HG02938 (cell line): ENCODE measurements around the gene SPEG.
"Not testable (repeated sequence)": the region's sequence is repeated elsewhere in the genome, so short reads cannot be mapped to it uniquely, and the experiment has no call there.

Experiments used
- ATAC-seq: cut with Tn5 transposase; IDR thresholded peaks from one replicate; pipeline ENCODE4 v1.9.1; 2021; ENCODE audit warnings: mild to moderate bottlenecking, moderate library complexity; ENCODE audit not compliant: unreplicated experiment

Gene SPEG

DNA sequence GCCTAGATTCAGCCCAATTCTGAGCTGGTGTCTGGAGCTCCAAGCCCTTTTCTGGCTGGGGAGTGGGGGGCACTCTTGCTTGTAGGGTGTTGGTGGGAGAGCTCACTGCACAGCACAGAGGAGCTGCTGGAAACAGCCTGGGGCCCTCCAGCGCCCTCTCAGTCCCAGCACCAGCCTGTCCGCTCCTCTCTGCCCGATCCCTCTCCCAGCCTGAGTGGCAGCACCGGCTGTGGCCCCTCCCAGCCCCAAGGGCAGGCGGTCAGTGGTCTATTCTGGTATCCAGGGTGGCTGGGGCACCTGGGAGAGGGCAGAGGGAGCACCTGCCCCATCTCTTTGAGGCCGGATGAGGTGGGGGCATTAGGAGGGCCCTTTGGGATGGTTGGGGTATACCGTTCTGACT lies 29.7 kb upstream of the SPEG start:
- no peak for ATAC-seq

DNA sequence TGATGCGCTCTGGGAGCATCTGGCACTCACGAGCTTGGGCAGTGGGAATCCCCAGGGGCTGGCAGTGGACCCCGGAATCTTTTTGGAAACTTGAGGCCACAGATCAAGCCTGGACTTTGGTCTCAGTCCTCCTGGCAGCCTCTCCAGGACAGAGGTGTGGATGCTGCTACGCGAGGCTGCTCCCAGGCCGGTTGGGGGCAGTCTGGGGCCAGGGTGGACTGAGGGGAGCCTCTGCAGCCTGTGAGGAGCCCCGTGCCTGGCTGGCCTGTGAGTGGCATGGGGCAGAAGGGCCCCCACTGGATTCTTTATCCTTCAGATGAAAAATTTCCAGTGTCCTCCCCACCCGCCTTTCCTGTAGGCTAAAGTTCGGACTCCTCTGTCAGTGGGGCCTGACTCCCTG lies 29.2 kb upstream of the SPEG start:
- ATAC-seq: no peak

DNA sequence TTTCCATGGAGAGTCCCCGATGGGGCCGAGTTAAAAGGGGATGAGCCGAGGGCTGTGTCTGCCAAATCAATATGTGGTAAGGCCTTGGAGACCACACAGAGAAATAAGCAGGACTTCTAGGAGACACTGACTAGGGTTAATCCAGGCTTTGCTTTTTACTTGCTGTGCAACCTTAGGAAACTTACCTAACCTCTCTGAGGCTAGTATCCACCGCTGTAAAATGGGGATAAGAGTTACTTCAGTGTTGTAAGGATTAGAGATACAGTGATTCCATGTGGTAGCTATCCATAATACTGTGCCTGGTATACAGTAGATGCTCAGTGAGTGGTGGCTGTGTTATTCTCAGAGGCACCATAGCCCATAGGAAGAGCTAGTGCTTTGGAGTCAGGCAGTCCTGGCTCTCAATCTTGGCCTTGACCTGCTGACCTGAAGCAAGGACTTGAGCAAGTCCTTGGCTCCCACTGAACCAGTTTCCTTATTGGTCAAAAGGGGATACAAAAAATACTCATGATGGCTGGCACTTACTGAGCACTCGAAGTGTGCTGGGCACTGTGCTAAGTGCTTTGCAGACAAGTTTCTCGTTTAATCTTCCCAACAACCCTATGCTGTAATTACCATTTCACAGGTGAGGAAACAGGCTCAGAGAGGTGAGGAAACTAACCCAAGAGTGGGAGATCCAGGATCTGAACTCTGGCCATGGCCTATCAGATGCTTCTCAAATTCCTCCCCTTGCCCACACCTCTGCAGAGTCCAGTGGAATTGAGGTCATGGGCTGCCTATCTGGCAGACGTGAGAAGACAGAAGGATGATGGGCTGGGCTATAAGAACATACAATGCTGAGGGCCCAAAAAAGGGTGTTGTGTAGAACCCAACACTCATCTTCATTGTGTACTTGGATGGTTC lies 28.4 kb upstream of the SPEG start:
- ATAC-seq: no peak

- no peak for ATAC-seq
Observed at GRCh38 chr2:219406861-219407230, 27.8 kb upstream of the SPEG start.

DNA sequence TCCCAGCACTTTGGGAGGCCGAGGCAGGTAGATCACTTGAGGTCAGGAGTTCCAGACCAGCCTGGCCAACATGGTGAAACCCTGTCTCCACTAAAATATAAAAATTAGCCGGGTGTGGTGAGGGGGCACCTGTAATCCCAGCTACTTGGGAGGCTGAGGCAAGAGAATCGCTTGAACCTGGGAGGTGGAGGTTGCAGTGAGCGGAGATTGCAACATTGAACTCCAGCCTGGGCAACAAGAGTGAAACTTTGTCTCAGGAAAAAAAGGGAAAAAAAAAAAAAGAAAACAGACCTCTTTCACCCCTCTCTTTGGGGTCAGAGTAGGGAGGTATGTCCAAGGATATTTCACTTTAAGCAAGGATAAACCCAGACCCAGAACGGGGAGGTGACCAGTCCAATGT lies 27.3 kb upstream of the SPEG start:
- ATAC-seq: not testable (repeated sequence)

GRCh38 chr2:219408204-219408603 lies 26.4 kb upstream of the SPEG start:
- ATAC-seq: no peak

DNA sequence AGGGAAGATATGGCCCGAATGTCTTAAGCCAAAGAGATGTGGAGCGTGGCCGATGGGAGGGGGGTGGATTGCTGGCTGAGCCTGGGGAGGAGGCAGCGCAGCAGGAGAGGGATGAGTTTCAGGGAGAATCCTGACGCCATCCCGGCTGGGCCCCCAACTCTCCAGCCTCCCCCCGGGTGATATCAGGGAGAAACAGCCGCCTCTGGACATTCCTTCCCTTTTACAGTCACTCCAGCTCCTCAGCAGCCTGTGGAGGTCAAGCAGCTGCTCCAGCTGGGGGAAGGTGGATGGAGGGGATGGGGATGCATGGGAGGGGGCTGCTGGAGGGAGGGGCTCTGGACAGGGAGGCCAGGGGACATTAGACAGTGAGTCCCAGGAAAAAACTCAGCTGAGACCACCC lies 26.0 kb upstream of the SPEG start:
- ATAC-seq: no peak

- ATAC-seq: no peak
Observed at GRCh38 chr2:219409619-219410018, 25.0 kb upstream of the SPEG start.

DNA sequence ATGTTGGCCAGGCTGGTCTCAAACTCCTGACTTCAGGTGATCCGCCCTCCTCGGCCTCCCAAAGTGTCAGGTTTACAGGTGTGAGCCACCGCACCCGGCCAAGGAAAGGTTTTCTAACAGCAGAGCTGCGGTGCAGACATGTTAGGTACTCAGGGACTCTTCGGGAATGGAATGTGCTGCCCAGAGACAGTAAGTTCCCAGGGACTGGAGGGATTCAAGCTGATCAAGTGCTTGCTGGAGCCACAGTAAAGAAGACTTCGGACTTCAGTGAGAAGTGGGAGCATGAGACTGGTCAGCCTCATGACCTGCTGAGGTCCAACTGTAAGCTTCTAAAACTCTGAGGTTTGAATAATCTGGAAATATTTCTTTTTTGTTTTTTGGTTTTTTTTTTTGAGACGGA lies 24.3 kb upstream of the SPEG start:
- no peak for ATAC-seq

- no peak for ATAC-seq
Observed at GRCh38 chr2:219414857-219415256, 19.8 kb upstream of the SPEG start.

GRCh38 chr2:219415580-219416234 lies 18.9 kb upstream of the SPEG start:
- no peak for ATAC-seq

- no peak for ATAC-seq
Observed at GRCh38 chr2:219416235-219416602, 18.4 kb upstream of the SPEG start.

DNA sequence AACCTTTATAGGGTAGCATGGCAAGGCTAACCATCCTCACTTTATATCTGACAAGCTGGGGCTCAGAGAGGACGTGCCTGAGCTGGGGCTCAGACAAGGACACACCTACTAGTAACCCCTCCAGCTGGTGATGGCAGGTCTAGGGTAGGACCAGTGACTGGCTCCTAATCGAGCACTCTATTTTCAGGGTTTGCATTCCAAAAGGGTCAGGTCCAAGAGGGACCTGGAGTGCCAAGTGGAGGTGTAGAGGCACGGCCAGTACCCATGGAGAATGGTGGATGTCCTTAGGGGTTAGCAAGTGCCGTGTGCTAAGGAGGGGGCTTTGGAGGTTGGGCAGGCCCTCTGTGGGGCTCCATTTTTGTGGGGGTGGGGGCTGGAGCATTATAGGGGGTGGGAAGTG lies 17.7 kb upstream of the SPEG start:
- no peak for ATAC-seq

- ATAC-seq: no peak
Observed at GRCh38 chr2:219417374-219417773, 17.3 kb upstream of the SPEG start.

DNA sequence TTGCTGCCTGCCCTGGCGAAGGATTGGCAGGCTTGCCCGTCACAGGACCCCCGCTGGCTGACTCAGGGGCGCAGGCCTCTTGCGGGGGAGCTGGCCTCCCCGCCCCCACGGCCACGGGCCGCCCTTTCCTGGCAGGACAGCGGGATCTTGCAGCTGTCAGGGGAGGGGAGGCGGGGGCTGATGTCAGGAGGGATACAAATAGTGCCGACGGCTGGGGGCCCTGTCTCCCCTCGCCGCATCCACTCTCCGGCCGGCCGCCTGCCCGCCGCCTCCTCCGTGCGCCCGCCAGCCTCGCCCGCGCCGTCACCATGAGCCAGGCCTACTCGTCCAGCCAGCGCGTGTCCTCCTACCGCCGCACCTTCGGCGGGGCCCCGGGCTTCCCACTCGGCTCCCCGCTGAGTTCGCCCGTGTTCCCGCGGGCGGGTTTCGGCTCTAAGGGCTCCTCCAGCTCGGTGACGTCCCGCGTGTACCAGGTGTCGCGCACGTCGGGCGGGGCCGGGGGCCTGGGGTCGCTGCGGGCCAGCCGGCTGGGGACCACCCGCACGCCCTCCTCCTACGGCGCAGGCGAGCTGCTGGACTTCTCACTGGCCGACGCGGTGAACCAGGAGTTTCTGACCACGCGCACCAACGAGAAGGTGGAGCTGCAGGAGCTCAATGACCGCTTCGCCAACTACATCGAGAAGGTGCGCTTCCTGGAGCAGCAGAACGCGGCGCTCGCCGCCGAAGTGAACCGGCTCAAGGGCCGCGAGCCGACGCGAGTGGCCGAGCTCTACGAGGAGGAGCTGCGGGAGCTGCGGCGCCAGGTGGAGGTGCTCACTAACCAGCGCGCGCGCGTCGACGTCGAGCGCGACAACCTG lies 16.3 kb upstream of the SPEG start, which contains the start of gene DES:
Gene DES (plus strand): TSS at position 223 of the 857 bp plus-strand sequence. CDS start 86 bp downstream, at position 309.
- ATAC-seq: no peak

GRCh38 chr2:219419012-219419324 lies 15.7 kb upstream of the SPEG start:
- ATAC-seq: no peak

DNA sequence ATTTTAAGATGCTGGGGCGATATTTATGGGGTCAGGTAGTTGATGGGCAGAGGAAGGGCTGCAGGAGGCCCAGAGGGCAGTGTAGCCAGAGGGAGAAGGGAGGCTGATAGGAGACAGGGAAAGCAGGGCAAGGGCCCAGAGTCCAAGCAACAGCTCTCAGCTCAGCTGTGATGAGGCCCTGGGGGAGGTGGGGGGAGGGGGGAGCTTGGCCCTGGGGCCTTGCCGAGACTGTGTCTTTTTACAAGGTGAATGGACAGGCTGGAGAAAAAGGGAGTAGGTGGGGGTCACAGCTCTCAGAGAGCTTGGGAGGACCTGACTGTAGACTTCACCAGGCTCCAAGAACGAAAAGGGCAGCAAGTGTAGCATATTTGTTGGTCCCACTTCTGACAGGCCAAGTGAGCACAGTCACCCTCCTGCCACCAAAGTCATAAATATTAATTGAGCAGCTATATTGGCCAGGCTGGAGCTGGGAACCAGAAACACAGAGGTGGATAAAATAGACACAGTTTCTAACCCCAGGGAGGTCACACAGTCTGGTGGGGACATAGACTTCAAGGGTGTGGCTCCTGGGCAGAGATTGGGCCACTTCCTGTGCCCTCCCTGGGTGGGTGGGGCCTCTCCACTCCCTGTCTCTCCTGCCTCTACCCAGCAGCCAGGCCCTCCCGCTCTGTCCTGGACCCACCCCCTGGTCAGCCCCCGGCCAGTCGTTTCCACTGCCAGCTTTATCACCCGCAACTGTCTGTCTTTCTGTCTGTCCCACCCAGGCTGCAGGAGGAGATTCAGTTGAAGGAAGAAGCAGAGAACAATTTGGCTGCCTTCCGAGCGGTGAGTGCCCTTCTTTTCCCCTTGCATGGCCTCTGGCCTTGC lies 15.1 kb upstream of the SPEG start:
- no peak for ATAC-seq

GRCh38 chr2:219420687-219421086 lies 14.0 kb upstream of the SPEG start:
- no peak for ATAC-seq

DNA sequence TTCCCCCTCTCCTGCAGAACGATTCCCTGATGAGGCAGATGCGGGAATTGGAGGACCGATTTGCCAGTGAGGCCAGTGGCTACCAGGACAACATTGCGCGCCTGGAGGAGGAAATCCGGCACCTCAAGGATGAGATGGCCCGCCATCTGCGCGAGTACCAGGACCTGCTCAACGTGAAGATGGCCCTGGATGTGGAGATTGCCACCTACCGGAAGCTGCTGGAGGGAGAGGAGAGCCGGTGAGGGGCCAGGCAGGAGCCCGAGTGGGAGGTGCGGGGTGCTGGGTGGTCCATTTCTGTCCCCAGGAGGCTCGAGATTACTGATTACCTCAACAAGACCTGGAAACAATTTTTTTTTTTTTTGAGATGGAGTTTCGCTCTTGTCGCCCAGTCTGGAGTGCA lies 13.3 kb upstream of the SPEG start:
- no peak for ATAC-seq

- no peak for ATAC-seq
Observed at GRCh38 chr2:219422952-219423534, 11.6 kb upstream of the SPEG start.
